Myocyte (in vitro differentiated cells): ENCODE measurements around the gene SLC1A3. TPM values are rescaled to one million over a fixed set of nuclear protein-coding genes. Genes with fewer than 3 reads are reported as not detected.
A peak's percentile ranks its signal among the peaks of the same experiment; 100 is the strongest.
"Not testable (repeated sequence)": the region's sequence is repeated elsewhere in the genome, so short reads cannot be mapped to it uniquely, and the experiment has no call there.

Experiments
- DNase-seq: peaks from one replicate; pipeline ENCODE4 v3.0.0-alpha.2; 2012; ENCODE audit warnings: low read depth
- polyA plus RNA-seq: library from polyadenylated mRNA; unstranded; fragments of >200 nt; gene quantifications from one replicate; pipeline ENCODE4 v1.2.1, GENCODE V29; 2012; ENCODE audit warnings: missing spikeins
- total RNA-seq: library from RNA; depleted of rRNA; stranded (reverse); fragments of >200 nt; gene quantifications from 2 replicates; pipeline ENCODE4 v1.2.3, GENCODE V29; 2014

Gene SLC1A3
- total RNA-seq, result 11.9 and 25.3 TPM in 2 replicates
- polyA plus RNA-seq, result 3.1 TPM

DNA sequence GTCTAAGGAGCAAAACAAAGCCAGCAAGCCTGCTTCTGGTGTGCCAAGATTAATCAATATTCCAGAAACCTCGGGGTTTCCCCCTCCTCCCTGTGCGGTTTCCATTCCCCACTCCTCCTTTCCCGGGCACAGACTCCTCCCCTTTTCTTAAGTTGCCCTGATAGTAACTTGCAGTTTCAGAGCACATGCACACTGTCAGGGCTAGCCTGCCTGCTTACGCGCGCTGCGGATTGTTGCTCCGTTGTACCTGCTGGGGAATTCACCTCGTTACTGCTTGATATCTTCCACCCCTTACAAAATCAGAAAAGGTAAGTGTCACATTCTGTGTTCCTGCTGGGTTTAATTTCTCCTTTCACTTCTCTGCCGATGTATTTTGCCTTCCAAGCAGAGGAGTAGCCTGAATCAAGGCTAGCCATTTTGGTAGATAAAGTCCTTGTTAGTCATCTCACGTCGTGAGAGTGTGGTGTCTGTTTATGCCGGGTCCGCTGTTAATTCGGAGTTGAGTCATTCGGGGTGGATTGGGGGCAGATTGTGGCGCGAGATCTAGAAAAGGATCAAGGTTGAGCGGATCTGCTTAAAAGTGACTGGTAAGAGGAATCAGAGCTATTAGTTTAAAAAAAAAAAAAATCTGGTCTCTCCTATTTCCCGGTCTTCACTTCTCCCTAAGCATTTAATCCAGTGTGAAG, at the start of gene SLC1A3:
TSS of gene SLC1A3 (plus strand) at position 179 of the 686 bp plus-strand sequence. CDS start 1,818 bp downstream, outside the sequence.
- DNase-seq, result peak; percentile 68

DNA sequence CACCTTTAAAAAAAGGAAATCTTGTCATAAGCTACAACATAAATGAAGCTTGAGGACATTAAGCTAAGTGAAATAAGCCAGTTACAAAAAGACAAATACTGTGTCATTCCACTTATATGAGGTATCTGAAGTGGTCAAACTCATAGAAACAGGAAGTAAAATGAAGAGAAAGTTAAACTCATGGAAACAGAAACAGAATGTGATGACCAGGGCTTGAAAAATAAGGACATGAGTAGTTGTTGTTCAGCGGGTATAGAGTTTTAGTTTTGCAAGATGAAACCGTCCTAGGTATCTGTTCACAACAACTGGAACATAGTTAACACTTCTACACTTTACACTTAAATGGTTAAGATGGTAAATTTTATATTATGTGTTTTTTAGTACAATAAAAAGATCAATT, 47.8 kb upstream of the SLC1A3 start:
- DNase-seq, result no peak

DNA sequence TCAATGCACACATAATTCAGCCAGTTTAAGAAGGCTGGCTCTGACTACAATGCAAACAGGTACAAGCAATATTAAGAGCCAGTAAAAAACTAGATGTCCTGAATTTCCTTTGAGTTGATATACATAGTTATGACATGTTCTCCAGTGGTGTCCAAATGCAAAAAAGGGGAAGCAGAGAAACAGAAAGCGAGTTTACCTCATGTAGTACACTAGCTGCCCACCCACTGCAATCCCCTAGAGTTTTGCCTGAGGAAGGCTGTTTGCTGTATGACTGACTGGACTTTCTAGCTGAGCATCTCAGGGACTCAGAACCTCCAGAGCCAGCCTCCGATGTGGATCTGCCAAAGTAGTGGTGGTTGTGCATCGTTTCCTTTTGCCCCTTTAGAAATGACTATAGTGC, 44.8 kb upstream of the SLC1A3 start:
- DNase-seq, result no peak

DNA sequence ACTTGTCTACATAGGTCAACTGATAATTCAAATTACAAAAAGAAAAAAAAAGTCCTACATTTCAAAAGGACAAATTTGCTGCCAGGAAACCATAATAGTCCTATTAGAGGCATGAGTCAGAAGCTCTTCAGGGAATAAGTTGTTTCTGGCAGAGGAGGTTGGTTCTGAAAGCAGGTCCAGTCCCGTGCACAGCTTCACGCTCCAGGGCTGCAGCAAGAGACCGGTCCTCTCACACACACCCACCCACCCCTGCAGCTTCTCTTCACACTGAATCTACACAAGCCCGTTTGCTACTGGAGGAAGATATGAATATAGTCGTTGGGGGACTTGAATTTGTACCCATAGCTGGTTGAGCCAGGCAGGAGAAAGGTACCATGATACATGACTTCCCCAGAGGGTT, 36.9 kb upstream of the SLC1A3 start:
- DNase-seq, result no peak

DNA sequence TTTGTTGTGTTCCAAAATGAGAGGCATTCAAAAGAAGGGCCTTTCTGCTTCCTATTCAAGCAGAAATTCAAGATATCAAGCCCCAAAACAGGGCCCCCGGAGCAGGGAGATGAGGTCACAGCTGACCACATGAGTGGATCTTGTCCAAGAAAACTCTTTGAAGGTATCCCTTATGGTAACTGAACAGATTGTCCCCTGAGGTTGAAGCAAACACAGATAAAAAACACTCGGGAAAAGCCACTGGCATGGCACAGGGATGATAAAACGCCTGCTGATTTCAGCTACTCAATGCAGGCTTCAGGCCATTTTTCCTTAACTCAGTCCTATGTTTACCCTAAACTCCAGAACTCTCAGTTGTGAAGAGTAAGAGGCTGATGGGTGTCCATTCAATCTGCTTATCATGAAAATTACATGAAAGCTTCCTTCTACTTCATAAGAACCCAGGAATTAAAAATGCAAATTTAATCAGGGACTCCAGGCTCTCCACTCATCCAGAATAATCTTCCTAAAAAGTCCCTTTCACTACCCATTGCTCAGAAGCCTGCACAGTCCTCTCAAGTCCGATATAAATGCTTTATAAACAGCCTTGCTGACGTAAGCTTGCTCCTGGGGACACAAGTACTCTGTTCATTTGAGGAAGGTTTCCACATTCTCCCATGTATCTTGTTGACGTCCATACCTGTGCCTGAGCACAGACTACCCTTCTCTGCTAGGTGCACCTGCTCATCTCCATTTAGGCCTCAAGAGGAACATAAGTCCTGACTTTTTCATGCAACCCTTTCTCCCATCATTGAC, 35.9 kb upstream of the SLC1A3 start:
- DNase-seq, result peak; percentile 55

DNA sequence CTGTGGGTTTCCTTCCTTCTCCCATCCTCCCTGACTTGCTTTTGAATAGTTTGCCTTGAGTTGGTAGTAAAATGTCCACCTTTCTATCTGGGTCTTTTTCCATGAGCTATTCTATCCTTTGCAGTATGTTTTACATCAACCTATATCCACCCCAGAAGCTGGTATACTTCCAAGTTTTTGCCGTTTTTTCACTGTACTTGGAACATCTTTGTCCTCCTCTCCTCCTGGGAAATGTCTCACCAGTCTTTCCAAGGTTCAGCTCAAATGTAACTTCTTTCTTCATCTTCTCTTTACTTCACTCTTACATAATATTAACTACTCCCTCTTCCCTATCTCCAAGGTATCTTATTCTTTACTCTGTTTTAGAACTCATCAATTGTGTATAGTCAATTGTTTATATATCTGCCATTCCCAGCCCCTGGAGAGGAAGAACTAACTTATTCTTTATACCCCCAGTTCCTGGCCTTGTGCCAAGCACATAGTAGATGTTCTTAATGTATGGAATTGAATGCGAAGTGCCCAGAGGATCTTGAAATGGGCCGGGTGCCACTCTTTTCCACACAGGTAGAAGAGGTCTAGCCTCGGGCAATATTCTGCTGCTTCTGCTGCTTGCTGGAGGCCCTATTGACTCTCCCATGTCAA, 34.9 kb upstream of the SLC1A3 start:
- DNase-seq, result no peak

DNA sequence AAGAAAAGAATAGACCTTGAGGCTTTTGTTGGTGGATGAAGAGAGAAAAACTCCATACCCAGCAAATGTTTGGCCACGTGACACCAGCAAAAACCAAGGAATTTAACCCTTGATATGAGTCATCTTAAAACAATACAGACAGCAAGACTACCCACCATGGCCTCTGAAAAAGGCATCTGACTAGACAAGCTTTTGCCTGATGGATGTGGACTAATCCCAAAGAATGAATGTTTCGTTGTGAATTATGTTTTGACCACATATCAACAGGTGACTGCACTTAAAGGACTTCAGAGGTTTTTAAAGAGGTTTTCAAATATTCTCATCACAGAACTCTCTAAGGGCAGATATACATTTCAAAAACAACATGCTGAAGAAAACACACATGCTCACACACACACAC, 33.0 kb upstream of the SLC1A3 start:
- peak; percentile 72 for DNase-seq

DNA sequence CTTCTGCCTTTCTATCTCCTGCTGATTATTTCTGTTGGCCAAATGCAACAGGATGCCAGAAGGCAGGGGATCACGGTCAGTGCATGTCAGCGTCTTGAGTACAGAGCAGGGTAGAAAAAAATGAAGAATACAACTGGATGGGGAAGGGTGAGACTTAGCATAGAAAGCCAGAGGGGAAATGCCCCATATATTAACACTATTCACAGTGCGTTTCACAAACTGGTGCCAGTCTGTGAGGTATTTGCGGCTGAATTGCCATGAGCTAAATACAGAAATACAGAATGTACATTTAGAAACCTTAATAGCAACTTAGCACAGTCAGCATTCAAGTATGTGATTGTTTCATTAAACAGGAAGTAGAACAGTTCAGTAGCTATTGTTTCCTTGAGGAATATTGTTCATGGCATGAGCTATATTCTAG, 31.0 kb upstream of the SLC1A3 start:
- DNase-seq, result peak; percentile 24

DNA sequence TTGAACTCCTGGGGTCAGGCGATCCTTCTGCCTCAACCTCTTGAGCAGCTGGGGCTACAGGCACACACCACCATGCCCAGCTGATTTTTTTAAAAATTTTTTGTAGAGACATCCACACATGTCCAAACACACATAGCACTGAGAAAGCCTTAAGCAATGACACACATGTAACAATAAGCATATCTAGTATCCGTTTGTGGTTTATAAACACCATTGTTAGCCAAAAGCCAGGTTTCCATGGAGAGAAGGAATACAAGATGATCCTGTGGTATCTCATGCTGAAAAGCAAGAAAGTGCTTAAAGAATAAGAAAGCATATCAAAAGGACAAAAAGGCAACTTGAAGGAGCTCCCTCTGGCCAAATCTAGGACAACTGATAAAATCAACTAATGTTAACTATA, 29.7 kb upstream of the SLC1A3 start:
- DNase-seq, result no peak

DNA sequence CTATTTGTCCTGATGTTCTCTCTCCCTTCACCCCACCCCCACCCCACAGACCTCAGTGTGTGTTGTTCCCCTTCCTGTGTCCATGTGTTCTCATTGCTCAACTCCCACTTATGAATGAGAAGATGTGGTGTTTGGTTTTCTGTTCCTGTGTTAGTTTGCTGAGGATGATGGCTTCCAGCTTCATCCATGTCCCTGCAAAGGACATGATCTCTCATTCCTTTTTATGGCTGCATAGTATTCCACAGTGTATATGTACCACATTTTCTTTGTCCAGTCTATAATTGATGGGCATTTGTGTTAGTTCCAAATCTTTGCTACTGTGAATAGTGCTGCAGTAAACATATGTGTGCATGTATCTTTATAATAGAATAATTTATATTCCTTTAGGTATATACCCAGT, 26.5 kb upstream of the SLC1A3 start:
- not testable (repeated sequence) for DNase-seq

DNA sequence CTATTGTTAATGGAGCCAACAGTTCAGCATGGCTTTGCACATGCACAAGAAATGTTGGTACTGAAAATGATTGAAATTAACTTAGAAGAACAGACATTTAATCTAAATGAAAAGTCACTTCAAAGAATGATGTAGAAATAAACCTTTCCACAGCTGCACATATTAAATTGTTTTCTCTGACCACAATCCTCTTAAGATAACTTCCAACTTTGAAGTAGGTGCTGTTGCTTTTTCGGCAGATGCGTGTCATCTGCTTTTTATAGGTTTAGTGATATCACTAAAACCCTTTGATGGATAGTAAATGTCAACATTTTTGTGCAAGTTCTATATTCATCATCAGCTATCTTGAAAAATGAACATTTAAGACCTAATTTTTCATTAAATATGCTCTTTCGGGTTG, 25.3 kb upstream of the SLC1A3 start:
- DNase-seq, result peak; percentile 28

DNA sequence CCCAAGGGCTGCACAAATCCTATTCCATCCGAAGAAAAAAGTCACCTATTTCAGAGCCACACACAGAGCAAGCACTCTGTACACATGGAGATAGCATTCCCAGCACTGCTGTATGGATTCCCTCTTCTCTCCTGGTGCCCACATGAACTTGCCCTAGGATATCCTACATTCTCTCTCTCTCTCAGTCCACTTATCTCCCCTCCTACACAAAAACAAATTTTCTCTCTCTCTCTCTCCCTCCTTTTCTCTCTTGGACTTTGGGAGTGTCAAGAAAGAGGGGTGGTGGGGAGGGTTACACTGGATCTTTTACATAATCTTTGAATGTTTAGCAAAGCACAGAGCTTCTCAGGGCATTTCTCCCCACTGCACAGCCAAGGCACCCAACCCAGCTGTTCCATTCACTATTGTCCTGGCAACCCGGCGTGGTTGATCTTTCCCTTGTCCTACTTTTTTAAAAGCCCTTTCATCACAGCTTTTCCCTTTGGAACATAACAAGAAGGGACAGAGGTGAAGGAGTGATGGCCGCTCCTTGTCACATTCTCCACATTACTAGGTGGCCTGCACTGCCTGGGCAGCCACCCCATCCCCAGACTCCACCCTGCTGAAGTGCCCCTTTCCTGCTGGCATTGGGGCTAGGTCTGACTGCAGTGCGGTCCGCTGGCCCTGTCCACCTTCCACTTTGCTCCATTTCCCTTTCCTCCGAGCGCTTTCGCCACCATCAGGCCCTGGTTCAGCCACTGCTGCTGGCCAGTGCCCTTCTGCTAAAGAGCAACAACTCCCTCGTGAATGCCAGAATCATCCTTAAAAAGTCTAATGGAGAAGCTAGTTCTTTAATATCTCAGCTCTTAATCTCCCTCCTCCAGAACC, 22.2 kb upstream of the SLC1A3 start:
- peak; percentile 22 for DNase-seq

DNA sequence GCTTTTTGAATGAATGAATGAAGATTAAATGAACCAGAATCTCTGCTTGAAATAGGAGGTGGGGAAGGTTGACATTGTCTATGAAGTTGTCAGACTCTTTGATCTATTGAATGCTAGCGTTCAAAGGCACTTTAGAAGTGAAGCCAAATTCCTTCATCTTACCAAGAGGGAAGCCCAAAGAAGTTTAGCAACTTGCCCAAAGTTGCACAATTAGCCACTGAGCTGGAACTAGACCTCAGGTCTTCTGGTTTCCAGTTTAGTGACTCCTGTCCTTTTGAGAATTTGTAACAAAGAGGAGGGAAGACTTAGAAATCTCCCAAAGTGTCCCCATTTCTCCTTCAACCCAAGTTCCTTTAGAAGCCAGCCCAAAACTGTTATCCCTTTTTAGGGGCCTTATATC, 20.7 kb upstream of the SLC1A3 start:
- no peak for DNase-seq

DNA sequence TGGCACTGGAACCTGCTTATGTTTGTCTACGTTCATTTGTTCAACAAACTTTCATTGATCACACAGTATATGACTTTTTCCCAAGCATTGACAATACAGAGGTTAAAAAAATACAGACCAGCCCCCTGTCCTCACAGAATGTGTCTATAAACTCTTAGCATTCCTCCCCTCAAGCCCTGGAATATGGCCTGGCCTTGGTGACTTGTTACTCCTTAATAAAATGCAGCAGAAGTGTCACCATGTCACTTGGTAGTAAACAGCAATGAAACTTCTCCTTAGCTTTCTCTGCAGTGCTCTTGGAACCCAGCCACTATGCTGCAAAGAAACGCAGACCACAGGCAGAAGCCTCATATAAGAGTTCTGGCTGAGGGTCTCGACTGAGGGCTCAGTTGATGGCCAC, 19.1 kb upstream of the SLC1A3 start:
- DNase-seq, result no peak

DNA sequence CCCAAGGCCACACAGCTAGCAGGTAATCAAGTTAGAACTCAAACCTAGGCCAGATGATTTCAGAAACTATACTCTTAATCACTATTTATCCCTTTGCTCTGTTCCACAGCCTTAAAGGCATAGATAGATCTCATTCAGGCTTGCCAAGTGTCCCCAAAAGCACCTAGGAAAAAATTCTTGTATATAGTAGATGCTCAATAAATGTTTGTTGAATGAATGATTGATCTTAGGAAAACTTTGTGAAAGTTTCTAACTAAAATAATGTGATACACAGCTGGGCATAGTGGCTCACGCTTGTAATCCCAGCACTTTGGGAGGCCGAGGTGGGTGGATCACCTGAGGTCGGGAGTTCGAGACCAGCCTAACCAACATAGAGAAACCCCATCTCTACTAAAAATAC, 16.7 kb upstream of the SLC1A3 start:
- not testable (repeated sequence) for DNase-seq

DNA sequence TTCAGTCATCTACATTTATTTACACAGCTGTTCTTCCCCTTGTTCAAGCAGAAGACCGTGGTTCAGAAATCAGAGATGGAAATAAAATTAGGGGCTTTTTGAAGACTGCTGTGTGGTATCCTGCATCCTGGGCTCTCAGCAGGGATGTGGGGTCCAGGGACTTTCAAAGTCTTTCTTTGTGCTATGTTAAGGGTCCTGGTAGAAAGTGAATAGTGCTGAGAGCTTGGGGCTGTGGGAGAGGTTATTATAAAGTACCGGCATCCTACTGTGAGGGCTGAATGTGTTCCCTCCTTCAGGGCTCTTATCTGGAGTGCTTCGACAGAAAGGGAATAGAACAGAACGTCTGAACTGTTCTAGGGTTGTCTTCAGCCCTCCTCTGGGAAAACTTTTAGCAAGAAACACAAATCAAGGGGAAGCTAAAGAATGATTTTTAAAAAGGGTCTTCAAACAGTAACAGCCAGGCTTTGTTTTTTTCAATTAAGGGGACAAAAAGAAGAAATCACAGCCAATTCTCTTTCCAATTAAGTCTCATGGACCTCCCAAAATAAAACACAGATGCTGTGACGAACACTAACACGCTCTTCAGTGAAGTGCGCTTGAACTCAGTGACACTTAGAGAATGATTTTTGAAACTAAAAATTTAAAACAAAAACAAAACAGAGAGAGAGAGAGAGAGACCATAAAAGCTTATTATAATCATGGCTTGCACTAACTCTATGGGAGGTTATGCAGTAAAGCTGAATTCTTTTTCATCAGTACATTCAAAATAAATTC, 15.7 kb upstream of the SLC1A3 start:
- no peak for DNase-seq

DNA sequence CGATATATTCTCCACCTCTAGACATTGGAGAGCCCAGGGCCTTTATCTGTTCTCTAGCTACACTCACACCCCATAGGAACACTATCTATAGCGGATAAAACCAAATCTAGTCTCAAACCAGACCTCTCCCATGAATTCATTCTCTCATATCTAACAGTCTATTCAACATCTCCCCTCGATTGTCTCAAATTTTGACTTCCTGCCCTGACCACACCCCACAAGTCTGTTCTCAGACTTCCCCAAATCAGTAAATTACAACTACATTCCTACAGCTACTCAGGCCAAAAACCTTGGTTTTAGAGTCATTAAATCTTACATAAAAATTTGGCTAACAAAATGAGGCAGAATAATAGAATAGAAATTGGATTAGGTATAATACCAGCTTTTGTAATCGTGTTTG, 12.5 kb upstream of the SLC1A3 start:
- DNase-seq, result no peak

DNA sequence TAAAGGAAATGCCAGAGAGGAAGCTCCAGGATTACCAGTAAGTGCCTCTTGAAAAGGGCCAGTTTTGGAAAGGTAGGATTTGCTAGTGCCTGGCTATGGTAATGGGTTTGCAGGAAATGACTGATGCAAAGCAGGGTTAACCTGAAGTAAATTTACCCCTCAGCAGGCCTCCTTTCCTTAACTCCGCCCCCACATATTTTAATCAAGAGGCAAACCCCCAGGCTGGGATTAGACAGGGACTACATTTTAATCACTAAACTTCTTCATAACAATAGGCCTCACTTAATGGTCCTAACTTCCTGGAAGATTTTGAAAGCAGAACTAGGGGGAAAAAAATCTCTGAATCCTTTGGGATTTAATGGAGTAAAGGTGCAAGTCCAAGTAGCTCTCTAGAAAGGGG, 10.2 kb upstream of the SLC1A3 start:
- no peak for DNase-seq

DNA sequence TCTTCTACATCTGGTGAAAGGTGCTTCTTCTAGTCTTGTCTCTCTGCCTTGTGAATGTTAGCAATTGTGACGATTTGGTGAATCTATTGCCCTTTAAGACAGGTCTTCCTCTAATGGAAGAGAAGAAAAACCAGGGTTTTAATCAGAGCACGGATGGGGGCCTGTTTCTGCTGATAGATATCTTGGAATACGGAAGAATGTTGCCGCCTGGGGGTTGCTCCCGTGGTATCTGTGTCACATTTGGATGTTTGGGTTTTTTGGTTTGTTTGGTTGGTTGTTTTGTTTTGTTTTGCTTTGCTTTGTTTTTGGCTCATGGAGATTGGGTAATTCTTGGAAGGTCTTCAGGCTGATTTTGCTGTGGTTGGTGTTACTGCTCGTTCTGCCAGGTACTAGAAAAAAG, 9.7 kb upstream of the SLC1A3 start:
- no peak for DNase-seq

DNA sequence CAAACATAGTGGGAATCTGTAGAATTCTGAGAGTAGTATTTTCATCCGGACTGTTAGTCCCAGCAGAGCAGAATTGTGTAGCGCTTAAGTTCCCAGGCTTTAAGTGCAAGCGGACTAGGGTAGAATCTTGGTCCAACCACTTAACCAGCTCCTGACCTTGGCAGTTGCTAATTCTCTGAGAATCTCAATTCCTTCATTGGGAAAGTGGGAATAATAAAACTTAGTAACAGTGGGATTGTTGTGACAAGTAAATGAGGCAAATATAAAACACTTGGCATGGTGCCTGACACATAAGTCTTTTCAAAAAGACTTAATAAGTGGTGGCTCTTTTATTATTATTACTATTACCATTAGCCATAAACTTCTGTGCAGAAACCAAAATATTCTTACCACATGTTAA, 8.4 kb upstream of the SLC1A3 start:
- no peak for DNase-seq
